GM12875 (cell line): ENCODE data around the gene DMAP1.

Source experiments
- H3K4me3 ChIP-seq: one replicate; pipeline ENCODE4 v1.5.1; 2011; ENCODE audit warnings: low read depth, low read length, control low read depth
- CTCF ChIP-seq: IDR thresholded peaks from 2 replicates; pipeline ENCODE4 v1.5.1; 2011; ENCODE audit warnings: low read depth, mild to moderate bottlenecking, control low read depth, inconsistent platforms, low read length, moderate library complexity, borderline replicate concordance; ENCODE audit not compliant: insufficient read depth

DMAP1 gene

GRCh38 chr1:44268054-44268453 lies 54.8 kb downstream of the DMAP1 start:
- H3K4me3 ChIP-seq, result no peak overlapping the region
- no peak for TF ChIP-seq CTCF
